ENCODE results near the gene FHL3. TPM values are rescaled to one million over a fixed set of nuclear protein-coding genes. Genes with fewer than 3 reads are reported as not detected.

Gene FHL3
- total RNA-seq, 2 experiments from 2014 or later: 26.6 to 26.7 TPM

GRCh38 chr1:38013227-38013622 is 7.9 kb upstream of the FHL3 start:
- TF ChIP-seq CTCF (IDR thresholded peaks at IDR 0.05): no peak
- Mint-ChIP-seq H3K36me3 (ENCODE audit: low read depth) (peaks cover 32% of the 10 kb centered on the region), H3K4me1 (ENCODE audit: low read depth) (peaks cover 62% of the 10 kb centered on the region), H3K4me3 (peak overlapping the region; percentile 87), H3K9me3 (no peaks in the 10 kb centered on the region), H3K27ac (peak overlapping the region; percentile 94), H3K27me3 (no peaks in the 10 kb centered on the region)
- ChIA-PET CTCF (interaction anchor here (1.1 to 10.4 kb wide), 5 partner anchors 10 to 21 kb away, joined by 3 to 99 read pairs (median 23); partner anchors contain the start of gene SF3A3), POLR2A (interaction anchor here (1.0 to 7.6 kb wide), 4 partner anchors 10 to 36 kb away, joined by 3 to 114 read pairs (median 38); partner anchors contain the start of gene SF3A3)
- no peak for DNase-seq
- ATAC-seq: no peak
- intact Hi-C loops (cut with micrococcal nuclease): loop anchor here (5.0 kb wide), 1 partner anchor 541 kb away; the partner anchor contains the start of gene ZC3H12A

GRCh38 chr1:38012363-38013226 is 7.3 kb upstream of the FHL3 start, which contains the start of gene UTP11:
TSS of gene UTP11 (plus strand) at chr1:38012734. CDS start at chr1:38012803, 69 bp downstream.
- POLR2A ChIA-PET: interaction anchor here (0.7 to 7.6 kb wide), 8 partner anchors 9 to 538 kb away, joined by 3 to 114 read pairs (median 3); partner anchors contain the start of gene SF3A3
- peak; percentile 94 for DNase-seq

GRCh38 chr1:38009841-38010180 is 4.5 kb upstream of the FHL3 start:
- intact Hi-C loops (cut with micrococcal nuclease): loop anchor here (5.0 kb wide), 1 partner anchor 538 kb away; the partner anchor contains the start of gene ZC3H12A
- Mint-ChIP-seq H3K27me3 (no peaks in the 10 kb centered on the region), H3K9me3 (no peaks in the 10 kb centered on the region), H3K4me1 (ENCODE audit: low read depth) (peaks cover 50% of the 10 kb centered on the region), H3K27ac (peak overlapping the region; percentile 98), H3K4me3 (peak overlapping the region; percentile 5), H3K36me3 (ENCODE audit: low read depth) (peaks cover 11% of the 10 kb centered on the region)
- ChIA-PET CTCF (interaction anchor here (0.8 to 10.4 kb wide), 8 partner anchors 9 to 530 kb away, joined by 3 to 99 read pairs (median 6); partner anchors contain the start of genes MTF1 and SF3A3), POLR2A (interaction anchor here (0.5 to 7.6 kb wide), 6 partner anchors 9 to 79 kb away, joined by 3 to 114 read pairs (median 6); partner anchors contain the start of gene SF3A3)
- ATAC-seq: no peak
- DNase-seq: no peak
- no peak for TF ChIP-seq CTCF (IDR thresholded peaks at IDR 0.05)

More at GRCh38 chr1:38012363-38013226, 7.3 kb upstream of the FHL3 start, which contains the start of gene UTP11:
- CTCF ChIA-PET: interaction anchor here (1.1 to 10.4 kb wide), 6 partner anchors 10 to 153 kb away, joined by 3 to 99 read pairs (median 14); partner anchors contain the start of genes MTF1 and SF3A3
- H3K4me1 Mint-ChIP-seq (ENCODE audit: low read depth): peaks cover 63% of the 10 kb centered on the region
- H3K4me3 Mint-ChIP-seq: peak within 1 kb of the TSS; percentile 87
- no peak for TF ChIP-seq CTCF (IDR thresholded peaks at IDR 0.05)
- H3K27ac Mint-ChIP-seq: peak within 1 kb of the TSS; percentile 94
- ATAC-seq: peak; percentile 77
- H3K27me3 Mint-ChIP-seq: no peaks in the 10 kb centered on the region
- peaks cover 32% of the 10 kb centered on the region for H3K36me3 Mint-ChIP-seq (ENCODE audit: low read depth)
- H3K9me3 Mint-ChIP-seq: no peaks in the 10 kb centered on the region
- intact Hi-C loops (cut with micrococcal nuclease): loop anchor here (5.0 kb wide), 1 partner anchor 540 kb away; the partner anchor contains the start of gene ZC3H12A

- intact Hi-C loops (cut with micrococcal nuclease): no loop called here
- ATAC-seq: peak; percentile 77
These were observed 4.0 kb upstream of the FHL3 start for GRCh38 chr1:38009088-38009840.

More at GRCh38 chr1:38009088-38009840, 4.0 kb upstream of the FHL3 start:
- H3K27ac Mint-ChIP-seq: peak overlapping the region; percentile 98
- CTCF ChIA-PET: interaction anchor here (0.8 to 10.4 kb wide), 9 partner anchors 9 to 530 kb away, joined by 3 to 99 read pairs (median 5); partner anchors contain the start of genes MTF1 and SF3A3
- no peaks in the 10 kb centered on the region for H3K9me3 Mint-ChIP-seq
- H3K4me3 Mint-ChIP-seq: peak overlapping the region; percentile 32
- H3K4me1 Mint-ChIP-seq (ENCODE audit: low read depth): peaks cover 51% of the 10 kb centered on the region
- peak; percentile 24 for TF ChIP-seq CTCF (IDR thresholded peaks at IDR 0.05)
- peaks cover 15% of the 10 kb centered on the region for H3K36me3 Mint-ChIP-seq (ENCODE audit: low read depth)
- H3K27me3 Mint-ChIP-seq: no peaks in the 10 kb centered on the region
- DNase-seq: peak; percentile 82
- POLR2A ChIA-PET: interaction anchor here (0.5 to 7.6 kb wide), 6 partner anchors 10 to 79 kb away, joined by 3 to 114 read pairs (median 6); partner anchors contain the start of gene SF3A3
